HG03457 (cell line): ENCODE data around the gene PLRG1.

ENCODE experiments used
- ATAC-seq: cut with Tn5 transposase; IDR thresholded peaks from one replicate; pipeline ENCODE4 v1.9.1; 2021; ENCODE audit warnings: moderate number of reproducible peaks; ENCODE audit not compliant: unreplicated experiment

The PLRG1 gene

DNA sequence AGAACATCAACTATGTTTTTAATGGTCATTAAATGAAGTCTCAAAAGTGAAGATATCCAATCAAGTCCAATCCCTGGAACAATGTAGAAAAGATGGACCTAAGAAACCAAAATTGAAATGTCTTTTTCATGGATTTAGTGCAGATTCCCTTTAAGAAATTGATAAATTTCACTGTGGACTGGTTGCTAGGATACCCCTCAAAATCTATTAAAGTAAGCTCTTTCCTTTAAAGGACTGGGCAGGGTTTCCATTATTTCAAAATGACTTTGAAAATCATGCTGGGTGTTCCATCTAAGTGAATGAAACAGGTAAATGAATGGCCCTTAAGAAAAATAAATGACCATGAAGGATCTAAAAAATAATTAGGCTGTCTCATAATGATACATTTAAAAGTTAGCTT, 28.6 kb downstream of the PLRG1 start:
- ATAC-seq = no peak

DNA sequence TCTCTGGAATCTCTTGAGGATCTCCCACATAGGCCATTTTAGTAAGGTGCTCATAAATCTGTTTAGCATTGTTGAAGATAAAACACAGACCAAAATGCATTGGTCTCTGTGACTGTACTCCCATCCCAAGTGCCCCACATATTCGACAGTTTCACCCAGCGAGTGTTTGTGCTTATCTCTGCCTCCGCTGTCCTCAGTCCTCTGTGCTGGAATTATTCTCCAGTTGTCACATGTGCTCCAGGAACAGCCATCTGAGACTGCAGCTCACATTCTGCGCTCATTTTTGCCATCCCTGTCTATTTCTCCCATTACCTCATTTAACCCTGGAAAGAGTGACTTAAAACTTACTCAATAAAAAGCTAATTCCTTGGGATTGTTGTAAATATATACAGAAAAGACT, 31.0 kb downstream of the PLRG1 start:
- ATAC-seq = no peak

DNA sequence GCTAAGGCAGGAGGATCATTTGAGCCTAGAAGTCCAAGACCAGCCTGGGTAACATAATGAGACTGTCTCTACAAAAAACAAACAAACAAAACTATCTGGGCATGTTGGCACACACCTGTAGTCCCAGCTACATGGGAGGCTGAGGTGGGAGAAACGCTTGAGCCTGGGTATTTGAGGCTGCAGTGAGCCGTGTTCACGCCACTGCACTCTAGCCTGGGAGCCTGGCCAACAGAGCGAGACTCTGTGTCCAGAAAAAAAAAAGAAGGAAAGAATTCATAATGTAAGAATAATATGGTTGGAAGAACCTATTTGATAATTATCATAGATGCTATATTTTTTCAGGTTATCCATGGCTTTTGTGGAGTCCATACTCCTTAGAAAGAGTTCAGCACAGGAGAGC, 32.6 kb downstream of the PLRG1 start:
- no peak for ATAC-seq

DNA sequence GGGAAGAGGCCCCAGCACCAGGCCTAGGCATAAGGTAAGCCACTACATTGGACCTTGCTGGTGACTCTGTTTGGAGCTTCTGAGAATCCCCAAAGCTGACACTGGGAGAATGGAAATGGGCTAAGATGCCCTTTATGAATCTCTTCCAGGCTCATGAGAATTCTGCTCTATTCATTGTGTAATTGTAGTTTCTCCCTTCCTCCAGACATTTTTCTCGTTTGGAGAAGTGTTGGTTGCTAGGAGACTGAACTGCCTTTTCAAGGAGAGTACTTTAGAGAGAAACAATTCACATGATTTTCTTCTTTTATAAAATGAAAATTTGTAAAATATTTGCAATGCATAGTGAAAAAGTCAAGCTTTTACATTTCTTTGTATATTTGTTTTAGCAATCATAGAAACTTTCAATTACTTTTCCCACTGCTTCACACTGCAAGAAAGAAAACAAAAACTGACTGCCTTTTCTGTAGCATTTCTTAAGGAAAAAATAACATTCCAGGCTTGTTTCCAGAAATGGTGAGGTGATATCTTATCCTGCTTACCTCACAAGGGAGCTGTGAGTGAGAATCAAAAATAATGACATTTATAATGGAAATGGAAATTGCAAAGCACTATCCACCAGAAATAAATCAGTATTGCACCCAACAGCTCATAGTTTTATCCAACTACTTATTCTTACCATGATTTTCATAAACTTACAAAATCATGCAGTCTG, 33.7 kb downstream of the PLRG1 start:
- ATAC-seq = no peak

DNA sequence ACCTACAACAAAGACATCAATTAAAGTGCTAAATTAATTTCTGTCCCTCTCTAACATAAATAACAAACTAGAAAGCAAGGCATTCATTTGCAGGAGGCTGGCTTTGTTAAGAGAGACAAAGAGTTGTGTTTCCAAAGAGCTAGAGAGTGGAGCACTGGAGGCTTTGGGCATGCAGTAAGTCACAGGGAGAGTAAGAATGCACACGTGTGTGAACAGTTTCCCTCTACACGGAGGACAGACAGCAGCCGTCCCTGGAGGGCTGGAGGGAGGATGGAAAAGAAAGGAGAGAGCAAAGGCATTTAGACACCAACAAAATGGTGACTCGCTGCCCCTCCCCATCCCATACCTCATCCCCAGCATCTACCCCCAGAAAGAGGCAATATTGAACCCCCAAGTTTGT, 38.2 kb downstream of the PLRG1 start:
- no peak for ATAC-seq

DNA sequence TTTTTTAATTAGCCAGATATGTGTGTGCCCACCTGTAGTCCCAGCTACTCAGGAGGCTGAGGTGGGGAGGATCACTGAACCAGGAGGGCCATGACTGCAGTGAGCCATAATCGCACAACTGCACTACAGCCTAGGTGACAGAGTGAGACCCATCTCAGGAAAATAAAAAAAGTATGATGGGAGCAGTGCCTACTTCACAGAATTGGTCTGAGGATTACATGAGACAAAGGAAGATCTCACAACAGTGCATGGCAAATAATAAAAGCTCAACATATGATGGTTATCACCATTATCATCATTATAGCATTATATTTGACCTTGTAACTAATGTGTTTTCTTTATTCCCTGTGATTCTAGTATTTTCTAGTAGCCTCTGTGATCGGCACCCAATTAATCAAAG, 38.7 kb downstream of the PLRG1 start:
- ATAC-seq = no peak

DNA sequence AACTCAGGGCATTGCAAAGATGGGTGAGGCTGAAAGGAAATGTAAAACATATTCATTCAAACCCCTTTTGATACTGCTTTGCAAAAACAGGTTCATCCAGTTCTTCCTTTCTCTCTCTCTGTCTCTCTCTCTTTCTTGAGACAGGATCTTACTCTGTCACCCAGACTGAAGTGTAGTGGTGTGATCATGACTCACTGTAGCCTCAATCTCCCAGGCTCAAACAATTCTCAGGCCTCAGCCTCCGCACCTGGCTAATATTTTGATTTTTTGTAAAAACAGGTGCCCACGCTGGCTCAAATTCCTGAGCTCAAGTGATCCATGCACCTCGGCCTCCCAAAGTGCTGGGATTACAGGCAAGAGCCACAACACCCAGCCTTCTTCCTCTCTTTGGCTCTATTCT, 43.0 kb downstream of the PLRG1 start:
- ATAC-seq = no peak

DNA sequence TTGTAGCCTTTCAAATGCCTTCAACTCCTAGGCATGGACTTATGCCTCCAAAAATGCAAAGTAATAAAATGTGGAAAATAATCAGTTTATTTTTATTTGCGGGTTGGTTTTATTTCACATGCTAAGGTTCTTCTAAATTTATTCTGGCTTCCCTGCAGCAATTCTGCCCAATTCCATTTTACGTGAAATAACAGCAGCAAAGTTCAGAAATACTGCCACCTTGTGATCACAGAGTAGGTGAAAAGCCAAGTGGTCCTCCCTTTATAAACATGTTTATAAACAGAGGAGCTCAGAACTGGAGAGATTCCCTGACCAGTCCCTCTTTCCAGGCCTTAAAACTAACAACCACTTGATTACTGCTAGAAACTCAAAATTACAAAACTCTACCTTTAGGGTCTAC, 43.9 kb downstream of the PLRG1 start:
- no peak for ATAC-seq

DNA sequence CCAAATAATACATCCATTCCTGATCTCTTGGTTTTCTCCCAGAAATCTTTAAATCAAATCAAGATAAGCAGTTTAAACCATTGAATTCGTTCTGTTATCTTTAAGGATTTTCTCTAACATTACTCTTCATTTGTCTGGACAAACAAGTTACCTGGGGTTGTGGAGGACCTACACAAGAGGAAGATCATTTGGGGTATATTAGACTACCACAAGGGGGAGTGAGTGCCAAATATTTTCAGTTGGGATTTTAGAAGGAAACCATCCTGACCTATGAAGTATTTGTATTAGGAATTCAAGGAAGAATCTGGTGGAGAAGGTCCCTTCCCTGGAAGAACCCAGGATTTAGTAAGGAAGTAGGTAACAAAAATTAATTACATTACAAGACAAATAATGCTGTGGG, 46.6 kb downstream of the PLRG1 start:
- ATAC-seq = no peak

DNA sequence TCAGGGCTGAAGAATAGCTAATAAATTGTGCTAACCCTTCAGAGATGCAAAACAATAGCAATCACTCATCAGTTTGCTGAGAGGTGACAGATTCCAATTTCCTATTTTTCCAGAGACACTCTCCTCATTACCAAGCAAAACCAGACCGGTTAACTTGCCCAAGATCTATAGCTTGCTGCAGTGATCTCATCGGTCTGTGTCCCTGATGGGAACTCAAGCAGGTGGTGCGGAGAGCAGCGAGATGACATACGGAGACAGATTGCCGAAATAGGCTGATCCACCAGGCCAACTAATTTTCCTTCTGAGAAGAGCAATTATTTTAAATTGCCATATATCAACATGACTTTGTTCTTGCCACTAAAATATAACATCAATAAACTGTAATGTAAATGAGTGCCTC, 48.1 kb downstream of the PLRG1 start:
- no peak for ATAC-seq

DNA sequence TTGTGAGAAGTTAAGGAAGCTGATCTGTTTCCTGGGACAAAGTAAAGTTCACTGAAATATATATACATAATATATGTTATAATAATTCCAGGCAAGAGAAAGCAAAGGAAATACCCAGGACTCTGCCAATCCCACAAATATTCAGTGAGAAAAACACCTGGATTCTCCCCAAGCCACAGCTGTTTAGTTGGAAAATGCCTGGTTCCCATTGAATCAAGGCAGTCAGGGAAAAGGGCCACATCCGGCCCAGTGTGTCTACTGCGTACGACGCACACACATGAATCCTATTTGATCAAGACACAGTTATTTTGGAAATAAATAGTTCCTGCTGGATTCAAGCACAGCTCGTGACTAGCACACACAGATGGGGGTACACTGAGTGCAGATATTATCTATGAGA, 52.3 kb downstream of the PLRG1 start:
- ATAC-seq = no peak

DNA sequence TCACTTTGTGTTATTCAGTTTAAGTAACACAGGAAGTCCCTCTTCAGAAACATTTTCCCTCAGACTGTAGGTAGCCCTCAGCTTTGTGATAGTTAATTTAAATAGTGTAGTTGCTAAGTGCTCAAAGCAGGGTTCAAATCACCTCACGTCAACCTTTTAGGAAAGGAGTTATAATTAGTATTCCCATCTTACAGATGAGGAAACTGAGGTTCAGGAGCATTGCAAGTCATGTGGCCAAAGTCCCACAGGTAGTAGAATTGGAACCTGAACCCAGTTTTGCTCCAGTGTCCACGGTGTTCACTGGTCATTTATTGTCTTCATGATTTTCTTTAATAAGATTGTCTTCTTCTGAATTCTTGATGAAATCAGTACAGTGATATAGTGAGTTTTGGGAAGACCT, 54.3 kb downstream of the PLRG1 start:
- no peak for ATAC-seq

DNA sequence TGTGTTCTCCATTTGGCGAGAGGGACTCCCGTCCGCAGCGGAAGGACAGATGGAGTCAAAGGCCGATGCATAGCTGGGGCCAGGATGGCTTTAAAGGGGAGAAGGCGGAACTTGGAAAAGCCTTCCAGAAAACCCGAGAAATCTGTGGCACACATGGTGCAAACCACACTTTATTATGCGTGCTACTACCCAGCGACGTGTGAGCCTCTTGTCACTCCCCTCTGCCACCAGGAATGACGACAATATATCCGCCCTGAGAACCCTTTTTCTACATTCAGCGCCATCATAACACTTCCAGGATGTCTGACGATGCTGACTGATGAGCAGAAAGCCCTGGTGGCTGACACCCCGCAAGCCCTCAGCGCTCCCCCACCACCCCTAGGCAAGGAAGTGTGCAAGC, 57.9 kb downstream of the PLRG1 start:
- ATAC-seq = no peak

DNA sequence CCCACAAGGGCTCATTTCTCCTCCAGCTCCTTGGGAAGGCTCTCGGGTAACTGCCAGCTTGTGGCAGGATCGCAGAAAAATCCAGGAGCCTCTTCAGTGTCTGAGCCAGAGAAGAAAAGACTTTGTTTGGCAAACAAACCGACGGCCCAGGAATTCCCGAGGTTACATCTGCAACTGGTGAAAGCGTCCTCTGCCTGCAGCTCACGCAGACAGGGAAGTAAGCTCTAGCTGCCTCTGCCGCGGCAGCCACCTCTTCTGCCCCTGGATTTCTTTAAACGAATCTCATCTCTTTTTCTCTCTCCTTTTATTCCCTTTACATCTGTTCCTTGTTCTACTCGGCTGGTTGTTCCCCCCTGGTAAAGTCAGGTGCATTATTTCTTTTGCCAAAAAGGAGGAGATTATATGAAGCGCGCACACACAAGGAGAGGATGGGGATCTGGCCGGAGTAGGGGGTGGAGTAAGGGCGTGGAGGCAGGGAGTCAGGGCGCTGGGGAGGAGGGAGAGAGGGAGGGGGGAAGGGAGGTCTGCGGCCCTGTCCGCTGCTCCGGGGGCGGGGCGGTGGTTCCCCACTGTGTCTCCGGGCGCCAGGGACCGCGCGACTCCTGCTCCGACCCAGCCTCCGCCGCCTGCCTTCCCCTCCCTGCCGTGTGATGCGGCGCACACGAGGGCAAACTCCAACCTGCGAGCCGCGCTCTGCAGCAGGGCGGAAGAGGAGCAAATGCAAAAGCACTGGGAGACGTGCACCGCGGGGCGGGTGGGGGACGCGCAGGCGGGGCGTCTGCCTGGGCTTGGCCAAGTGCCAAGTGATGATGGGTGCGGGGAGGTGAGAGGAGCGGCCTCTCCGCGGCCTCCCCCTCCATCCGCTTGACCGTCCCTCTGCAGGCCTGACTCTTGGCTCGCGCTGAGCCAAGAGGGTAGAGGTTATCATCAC, 58.6 kb downstream of the PLRG1 start, which contains the start of gene DCHS2:
Gene DCHS2, minus strand, starts transcription at position 459 of the 931 bp plus-strand sequence. Its CDS starts 444 bp downstream, at position 15.
- peak; percentile 60 for ATAC-seq

DNA sequence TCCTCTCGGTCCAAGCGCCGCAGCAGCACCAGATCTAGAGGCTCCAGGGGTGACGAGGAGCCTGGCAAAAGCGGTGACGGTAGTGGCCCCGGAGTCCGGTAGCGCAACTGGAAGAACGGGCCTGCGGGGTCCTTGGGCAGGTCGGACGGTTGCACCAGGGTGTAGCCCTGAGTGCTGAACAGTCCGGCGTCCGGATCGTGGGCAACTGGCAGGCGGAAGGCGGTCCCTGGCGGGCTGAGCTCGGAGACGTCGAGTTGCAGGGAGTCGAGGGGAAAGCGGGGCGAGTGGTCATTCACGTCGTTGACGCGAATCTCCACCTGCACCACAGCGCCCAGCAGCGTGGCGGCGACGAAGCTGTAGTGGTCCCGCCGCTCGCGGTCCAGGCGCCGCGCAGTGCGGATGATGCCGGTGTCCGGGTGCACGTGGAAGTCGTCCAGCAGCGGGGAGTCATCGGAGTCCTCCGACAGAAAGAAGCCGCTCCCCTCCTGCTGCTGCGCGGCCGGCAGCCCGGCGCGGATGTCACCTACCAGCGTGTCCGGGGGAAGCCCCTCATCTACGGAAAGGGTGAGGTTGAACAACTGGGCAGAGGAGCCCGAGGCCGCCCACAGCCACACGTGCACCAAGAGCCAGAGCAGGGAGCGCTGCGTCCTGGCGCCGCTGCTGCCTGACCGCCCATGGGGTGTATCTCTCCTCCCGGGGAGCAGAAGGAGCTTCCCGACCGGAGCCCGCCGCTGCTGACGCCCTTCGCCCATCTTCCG, 59.4 kb downstream of the PLRG1 start:
- ATAC-seq = peak; percentile 72

DNA sequence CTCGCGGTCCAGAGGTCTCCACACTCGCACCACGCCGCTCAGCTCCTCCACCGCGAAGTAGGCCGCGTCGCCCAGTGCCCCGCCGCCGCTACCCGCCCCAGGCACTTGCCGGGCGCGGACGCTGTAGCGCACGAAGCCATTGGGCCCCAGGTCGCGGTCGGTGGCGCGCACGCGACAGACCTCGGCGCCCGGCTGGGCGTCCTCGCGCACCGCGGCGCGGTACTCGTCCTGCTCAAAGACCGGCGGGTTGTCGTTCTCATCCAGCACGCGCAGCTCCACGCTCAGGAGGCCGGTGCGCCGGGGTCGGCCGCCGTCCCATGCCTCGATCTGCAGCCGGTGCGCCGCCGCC, 60.0 kb downstream of the PLRG1 start:
- ATAC-seq = no peak

DNA sequence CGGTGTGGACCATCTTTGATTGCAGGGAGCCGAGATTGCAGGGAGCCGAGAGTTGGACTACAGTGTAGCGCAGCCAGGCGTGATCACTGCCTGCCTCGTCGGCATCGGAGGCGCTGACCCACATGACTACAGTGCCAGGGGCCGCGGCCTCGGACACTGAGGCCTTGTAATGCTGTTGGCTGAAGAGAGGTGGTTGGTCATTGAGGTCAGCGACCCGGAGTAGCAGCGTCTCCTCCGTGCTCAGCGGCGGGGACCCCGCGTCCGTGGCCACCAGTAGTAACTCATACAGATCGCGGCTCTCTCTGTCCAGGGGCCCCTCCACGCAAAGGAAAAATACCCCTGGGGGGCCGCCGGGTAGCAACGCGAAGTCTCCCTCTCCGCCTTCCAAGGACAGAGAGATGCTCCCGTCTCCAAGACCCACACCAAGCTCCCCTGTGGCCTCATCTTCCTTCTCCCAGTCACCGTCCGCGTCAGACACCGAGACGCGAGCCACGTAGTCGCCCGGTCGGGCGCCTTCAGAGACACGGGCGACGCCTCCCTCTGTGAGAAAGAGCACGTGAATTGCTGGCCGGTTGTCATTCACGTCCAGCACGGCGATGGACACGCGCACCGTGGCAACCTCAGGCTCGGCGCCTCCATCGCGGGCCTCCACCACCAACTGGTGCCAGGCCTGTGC, 60.5 kb downstream of the PLRG1 start:
- ATAC-seq = no peak

DNA sequence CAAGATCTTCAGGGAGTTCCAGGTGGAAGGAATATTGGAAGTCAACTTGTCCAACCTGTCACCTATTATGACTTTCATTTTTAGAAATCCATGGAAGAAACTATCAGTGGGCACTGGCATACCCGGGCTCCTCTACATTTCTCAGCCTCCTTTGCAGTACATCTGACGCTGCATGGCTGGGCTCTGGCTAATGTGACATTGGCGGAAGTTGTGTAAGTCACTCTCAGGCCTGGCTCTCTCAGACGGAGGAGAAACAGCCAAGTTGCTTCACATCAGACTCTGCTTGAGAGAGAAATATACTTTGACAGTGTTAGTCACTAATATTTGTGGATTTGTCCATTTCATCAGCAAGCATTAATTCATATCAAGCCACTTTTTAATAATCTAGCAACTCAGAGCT, 63.1 kb downstream of the PLRG1 start:
- no peak for ATAC-seq

DNA sequence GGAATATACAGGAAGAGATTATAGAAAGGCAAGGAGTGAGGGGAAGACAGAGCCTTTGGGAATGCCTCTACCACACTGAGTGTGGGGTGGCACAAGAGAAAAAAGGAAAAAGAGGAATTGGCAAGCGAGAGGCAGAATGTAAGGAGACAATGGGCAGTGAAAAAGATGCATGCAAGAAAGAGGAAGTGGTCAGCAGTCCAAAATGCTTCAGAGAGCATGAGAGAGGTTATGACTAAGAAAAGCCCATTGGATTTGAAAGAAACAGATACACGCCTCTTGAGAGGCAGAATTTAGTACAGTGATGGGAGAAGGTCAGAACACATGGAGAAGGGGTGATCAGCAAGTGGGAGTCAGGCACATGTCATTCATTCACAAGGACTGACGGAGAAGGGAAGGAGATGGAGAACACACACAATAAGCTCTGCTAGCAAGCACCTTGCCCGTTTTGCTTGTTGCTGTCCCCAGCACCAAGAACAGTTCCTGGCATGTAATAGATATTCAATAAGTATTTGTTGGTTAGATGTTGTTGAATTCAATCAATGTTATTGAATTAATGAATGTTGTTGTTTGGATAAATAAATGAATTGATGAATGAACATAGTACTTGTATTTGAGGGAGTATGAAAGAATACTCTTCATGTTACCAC, 65.0 kb downstream of the PLRG1 start:
- ATAC-seq = peak; percentile 98
